Activated naive CD8-positive, alpha-beta T cell treated with anti-CD3 and anti-CD28 coated beads, Interleukin-2, amount 50 U/mL, for 16 hours (primary cell): ENCODE data around the gene UXS1.
A peak's percentile ranks its signal among the peaks of the same experiment; 100 is the strongest.
"Not testable (repeated sequence)": the region's sequence is repeated elsewhere in the genome, so short reads cannot be mapped to it uniquely, and the experiment has no call there.

ENCODE experiments used
- DNase-seq: peaks from one replicate; pipeline ENCODE4 v3.0.0-alpha.2; 2020; ENCODE audit warnings: low read depth, low spot score

Gene UXS1

DNA sequence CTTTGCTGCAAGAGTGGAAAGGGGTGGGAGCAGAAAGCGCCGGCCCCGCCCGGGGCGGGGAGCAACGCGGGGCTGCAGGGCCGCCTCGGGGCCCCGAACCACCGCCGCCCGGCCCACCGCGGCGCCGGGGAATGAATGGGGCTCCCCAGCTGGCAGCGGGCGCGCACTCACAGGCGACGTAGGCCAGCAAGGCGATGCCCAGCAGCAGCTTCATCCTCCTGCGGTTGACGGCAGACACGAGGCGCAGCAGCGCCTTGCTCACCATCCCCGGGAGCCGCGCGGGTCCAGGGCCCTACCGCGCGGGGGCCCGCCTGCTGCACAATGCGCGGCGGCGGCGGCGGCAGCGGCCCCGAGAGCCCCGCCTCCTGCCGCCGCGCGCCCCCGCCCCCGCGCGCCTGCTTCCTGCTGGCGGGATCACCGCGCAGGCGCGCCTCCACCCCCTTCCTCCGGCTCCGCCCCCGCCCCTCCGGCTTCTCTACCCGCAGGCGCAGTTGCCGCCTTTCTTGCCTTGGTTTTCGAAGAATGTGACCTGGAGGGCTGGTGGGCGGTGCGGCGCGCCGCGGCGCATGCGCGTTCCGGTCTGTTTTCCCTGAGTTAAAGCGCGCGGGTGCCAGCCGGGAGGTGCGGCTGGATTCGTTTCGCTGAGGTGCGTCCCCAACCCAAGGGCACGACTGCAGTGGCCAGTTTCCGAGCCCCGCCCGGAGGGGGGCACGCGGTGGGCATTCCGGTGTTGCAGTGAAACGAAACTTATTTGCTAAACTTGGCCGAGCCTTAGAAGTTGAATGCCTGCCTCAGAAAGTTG is at the start of gene UXS1:
TSS of gene UXS1 (minus strand) at position 325 of the 802 bp plus-strand sequence. CDS start at position 265, 60 bp downstream.
- peak; percentile 95 for DNase-seq

DNA sequence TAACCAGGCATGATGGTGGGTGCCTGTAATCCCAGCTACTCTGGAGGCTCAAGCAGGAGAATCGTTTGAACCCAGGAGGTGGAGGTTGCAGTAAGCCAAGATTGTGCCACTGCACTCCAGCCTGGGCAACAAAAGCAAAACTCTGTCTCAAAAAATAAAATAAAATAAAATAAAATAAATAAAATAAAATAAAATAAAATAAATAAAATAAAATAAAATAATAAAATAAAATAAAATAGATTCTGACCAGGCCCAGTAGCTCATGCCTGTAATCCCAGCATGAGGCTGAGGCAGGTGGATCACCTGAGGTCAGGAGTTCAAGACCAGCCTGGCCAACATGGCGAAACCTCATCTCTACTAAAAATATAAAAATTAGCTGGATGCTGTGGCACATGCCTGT is 45.4 kb upstream of the UXS1 start:
- not testable (repeated sequence) for DNase-seq

DNA sequence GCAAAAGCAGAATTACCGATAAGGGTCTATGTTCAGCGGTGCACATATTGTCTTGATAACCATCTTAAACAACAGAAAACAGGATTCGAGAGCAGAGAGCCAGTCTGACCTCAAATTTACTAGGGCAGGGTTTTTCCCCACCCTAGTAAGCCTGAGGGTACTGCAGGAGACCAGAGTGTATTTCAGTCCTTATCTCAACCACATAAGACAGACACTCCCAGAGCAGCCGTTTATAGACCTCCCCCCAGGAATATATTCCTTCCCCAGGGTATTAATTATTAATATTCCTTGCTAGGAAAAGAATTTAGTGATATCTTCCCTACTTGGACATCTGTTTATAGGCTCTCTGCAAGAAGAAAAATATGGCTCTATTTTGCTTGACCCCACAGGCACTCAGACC is 41.3 kb upstream of the UXS1 start:
- not testable (repeated sequence) for DNase-seq

DNA sequence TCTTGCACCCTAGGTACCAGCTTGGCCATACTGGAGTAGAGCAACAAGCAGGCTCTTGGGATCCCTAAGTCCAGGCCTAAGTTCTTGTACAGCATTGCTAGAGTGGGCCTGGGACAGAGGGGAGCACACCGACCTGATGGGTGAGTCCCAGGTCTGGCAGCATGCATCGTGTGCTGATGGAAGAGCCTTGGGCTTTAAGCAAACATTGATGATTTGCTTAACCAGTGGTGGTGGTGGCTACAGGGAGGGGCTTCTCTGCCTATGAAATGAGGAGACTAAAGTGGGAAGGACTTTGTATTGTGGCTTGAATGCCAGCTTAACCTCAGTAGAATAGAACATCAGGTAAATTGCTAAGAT is 39.2 kb upstream of the UXS1 start:
- DNase-seq, result no peak

DNA sequence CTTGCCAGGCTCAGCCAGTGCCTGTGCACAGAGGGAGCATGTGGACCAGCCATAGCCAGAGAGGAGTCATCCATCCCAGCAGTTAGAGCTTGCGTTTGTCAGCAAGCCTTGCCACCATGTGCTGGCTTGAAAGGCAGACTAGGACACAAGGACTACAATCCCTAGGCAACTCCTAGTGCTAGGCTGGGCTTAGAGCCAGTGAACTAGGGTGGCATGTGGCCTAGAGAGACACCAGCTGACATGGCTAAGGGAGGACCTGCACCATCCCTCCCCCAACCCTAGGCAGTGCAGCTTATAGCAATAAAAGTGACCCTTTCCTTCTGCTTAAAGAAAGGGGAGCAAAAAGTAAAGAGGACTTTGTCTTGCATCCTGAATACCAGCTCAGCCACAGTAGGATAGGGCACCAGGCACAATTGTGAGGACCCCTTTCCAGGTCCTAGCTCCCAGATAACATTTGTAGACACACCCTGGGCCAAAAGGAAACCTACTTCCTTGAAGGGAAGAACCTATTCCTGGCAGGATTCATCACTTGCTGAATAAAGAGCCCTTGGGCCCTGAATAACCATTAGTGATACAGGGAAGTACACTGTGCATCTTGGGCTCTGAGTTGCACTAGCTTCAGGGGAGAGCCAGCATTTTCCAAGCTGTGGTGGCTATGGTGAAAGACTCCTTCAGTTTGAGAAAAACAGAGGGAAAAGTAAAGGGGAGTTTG is 38.7 kb upstream of the UXS1 start:
- DNase-seq, result no peak

DNA sequence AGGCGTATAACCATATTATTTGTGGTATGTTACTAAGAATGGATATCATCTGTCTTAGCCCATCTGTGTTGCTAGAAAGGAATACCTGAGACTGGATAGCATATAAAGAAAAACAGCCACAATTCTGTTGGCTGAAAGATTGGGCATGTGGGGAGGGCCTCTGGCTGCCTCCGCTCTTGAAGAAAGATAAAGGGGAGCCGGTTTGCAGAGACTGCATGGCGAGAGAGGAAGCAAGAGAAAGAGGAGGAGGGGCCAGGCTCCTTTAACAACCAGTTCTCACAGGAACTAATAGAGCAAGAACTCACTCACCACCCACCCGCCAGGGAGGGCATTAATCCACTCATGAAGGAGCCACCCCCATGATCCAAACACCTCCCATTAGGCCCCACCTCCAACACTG is 29.2 kb upstream of the UXS1 start:
- no peak for DNase-seq

DNA sequence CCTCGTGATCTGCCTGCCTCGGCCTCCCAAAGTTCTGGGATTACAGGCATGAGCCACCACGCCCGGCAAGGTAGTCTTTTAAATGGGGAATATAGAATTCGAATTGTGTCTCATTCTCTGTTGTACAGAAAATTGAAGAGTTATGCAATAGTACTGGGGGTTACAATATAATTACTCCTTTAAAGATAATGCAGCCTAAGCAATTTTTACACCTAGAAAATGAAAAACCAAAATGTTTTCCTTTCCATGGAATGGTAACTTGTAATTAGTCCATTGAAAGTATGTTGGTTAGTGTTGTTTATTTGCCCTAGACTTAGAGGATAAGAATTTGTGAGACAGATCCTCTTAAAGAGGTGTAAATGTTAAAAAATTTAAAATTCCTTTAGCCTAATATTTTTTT is 28.0 kb upstream of the UXS1 start:
- DNase-seq, result not testable (repeated sequence)

DNA sequence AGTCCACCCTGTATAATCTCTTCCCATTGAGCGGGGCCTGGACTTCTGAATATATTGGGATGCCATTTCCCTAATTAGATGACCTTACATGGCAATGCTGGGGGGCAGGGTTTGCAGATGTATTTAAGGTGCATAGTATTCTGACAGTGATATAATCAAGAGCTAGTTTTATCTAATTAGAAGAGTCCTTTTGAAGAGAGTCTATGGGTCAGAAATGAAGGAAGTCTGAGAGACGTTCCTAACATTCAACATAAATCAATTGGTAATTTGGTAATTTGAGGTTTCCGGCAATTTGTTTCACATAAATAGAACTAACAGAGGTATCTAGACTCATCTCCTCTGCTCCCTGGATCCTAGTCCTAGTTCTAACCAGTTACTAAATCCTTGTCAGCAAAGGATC is 25.7 kb upstream of the UXS1 start:
- no peak for DNase-seq

DNA sequence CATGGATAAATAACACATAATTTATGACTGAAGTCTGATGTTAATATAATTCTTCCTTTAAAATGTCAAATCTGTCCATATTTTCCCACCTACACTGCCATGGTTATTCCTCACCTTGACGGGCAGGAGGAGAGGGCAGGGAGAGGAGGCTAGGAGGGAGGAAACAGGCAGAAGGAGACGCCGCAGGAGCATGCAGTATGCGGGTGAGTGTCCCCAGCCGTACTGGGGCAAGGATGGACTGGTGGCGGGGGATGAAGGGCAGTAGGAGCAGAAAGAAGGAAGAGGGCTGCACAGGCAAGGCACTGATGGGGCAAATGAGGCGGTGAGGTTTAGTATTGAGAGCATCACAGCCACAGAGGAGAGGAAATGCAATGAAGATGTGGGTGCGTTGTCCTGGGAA is 25.1 kb upstream of the UXS1 start:
- not testable (repeated sequence) for DNase-seq

DNA sequence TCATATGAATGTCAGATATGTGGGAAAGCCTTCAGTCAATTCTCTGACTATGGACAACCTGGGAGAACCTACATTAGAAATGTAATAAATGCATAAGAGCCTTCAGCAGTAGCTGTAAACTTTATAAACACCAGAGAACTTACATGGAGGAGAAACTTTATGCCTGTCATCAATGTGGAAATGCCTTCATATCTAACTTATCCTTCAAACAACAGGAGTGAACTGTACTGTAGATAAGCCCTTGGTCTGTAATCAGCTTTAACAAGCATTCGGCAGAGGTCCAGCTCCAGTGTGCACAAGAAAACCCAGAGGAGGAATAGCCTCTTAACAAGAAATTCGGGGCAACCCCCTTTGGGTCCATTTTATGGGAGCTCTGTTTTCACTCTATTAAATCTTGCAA is 14.8 kb upstream of the UXS1 start:
- DNase-seq, result no peak

DNA sequence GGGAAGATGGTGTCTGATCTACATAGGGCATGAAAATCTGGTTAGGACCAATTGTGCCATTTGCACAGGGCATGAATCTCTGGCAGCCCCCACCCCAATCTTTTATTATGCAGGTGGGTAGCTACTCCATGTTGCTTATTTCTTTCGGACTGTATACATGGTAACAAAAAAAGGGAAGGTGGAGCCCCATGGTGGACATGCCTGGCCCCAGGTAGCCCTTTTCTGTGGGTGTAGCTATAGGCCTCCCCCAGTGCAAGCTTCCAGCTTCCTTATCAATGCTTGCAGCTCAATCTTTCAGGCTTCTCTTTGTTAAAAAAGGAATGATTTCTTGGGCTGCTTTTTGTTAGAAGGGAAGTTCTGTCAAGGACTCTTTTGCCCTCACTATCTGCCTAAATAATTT is 14.3 kb upstream of the UXS1 start:
- DNase-seq, result no peak

DNA sequence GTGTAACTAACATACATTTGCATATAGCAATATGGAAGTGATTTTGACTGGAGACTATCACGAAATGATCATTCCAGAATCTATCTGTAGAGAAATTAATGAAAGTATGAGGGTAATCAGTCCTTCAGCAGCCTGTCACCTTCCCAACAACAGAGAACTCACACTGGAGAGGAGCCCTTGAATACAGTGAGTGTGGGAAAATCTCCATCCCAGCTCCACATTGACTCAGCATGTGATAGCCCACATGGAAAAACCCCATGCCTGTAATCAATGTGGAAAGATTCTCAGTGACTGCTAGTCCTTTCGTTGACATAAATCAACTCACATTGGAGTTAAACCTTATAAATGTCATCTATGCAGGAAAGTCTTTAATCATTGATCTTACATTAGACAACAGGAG is 13.1 kb upstream of the UXS1 start:
- no peak for DNase-seq

DNA sequence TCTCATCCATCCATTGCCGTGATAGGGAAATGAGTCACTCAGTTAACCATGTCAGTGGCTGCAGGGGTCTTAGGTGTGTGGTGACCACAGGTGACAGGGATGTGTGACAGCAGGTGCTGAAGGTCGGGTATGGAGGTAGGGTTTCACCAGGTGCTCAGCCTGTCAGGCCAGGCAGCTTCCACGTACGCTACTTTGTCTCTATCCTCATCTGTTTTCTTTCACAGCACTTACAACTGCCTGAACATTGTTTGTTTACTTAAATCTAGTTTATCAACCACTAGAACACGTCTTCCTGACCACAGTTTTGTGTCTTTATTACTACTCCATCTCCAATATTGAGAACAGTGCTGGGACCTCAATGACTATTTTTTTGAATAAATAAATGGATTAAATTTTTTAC is 11.4 kb upstream of the UXS1 start:
- DNase-seq, result no peak

DNA sequence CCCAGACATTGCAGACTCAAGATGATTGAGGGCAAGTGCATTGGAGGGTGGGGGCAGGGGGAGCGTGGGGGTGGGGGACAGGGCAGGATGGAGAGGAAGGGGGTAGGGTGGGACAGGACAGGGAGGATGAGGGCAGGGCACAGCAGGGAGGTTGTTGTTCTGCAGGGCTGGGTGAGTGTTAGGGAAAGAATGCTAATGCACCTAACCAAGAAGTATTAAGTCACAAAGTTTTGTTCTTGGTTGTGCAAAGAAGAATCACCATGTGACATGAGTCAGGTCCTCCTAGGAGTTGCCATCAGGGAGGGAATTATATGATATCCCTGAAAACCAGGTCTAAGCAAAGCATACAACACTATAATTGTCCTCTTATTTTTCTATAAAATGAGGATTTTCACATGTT is 10.4 kb upstream of the UXS1 start:
- not testable (repeated sequence) for DNase-seq

DNA sequence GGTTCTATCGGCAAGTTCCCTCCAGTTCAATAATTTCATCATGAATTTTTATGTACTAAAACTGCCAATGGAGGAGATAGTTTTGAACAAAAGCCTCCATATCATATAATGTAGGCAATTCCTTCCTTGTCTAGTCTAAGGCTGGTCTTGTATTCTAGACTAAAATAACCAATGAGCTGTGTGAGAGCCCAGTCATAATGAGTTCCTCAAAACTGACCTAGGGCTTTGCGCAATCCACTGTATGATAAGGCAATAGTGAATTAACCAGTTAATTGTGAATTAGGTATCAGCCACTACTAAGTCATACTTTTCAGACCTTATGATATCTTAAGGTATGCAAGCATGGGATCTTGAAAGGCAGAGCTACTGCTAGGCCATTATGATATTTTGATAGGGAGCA is 7.6 kb upstream of the UXS1 start:
- DNase-seq, result no peak

DNA sequence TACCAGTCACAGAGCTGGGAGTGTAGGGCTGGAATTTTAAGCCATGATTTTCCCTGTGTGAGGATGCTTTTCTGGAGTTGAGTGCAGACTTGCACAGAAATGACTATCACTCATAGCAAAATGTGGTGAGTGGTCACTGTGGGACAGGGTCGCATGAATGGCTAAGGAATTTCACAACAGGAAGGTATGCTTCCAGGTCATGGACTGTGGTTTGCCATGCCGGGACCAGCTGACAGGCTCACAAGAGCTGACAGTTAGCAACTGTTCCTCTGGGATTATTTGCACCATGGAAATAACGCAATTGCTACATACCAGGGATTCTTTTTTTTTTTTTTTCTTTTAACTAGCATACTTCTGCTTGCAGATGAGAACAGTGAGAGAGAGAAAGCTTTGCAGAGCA is 3.8 kb upstream of the UXS1 start:
- DNase-seq, result no peak

DNA sequence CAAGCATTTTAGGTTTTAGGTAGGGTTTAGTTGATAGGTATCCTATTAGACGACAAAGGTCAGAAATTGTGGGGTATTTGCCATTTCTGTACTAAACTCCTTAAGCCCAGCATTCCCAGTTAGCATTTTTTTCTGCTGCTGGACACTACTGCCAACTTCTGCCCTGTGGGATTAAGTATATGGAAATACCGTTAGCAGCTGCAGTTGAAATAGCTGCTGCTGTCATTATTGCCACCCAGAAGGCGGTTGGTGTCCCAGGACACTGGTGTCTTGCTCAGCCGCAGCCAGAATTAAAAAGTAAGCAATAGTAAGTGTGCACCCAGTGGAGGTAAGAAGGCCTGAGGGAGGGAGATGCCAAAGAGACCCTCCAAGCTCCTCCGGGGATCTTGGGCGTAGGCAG is 1.9 kb upstream of the UXS1 start:
- no peak for DNase-seq

DNA sequence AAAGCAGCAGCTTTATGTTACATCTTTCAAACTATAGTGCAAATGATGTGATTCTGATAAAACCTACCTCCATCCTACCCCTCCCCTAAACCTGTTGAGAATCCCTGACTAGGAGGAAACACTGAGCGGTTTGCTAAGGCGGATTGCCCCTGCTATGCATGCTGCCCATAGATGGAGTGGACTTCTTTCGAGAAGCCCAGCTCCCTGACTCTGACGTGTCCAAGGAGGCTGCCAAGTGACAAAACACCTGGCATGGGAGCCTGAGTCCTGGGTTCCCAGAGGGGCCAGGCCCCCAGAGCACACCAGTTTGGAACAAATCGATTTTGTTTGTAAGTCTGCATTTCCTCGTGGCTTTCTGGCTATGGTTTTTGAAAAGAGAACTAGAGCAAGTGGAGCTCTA is 1.4 kb upstream of the UXS1 start:
- no peak for DNase-seq

DNA sequence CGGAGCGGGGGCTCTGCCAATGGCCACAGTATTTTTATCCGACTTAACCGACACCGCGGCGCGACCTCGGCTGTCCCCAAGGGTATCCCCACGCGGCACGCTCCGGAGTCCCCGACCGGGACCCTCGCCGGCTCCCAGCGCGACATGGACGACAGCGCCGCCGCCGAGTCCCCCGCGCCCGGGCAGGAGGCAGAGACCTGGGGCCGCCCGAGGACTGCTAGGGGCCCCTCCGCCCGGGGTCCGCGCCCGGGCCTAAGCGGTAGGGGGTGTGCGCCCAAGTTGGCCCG is 468 bp downstream of the UXS1 start:
- no peak for DNase-seq

DNA sequence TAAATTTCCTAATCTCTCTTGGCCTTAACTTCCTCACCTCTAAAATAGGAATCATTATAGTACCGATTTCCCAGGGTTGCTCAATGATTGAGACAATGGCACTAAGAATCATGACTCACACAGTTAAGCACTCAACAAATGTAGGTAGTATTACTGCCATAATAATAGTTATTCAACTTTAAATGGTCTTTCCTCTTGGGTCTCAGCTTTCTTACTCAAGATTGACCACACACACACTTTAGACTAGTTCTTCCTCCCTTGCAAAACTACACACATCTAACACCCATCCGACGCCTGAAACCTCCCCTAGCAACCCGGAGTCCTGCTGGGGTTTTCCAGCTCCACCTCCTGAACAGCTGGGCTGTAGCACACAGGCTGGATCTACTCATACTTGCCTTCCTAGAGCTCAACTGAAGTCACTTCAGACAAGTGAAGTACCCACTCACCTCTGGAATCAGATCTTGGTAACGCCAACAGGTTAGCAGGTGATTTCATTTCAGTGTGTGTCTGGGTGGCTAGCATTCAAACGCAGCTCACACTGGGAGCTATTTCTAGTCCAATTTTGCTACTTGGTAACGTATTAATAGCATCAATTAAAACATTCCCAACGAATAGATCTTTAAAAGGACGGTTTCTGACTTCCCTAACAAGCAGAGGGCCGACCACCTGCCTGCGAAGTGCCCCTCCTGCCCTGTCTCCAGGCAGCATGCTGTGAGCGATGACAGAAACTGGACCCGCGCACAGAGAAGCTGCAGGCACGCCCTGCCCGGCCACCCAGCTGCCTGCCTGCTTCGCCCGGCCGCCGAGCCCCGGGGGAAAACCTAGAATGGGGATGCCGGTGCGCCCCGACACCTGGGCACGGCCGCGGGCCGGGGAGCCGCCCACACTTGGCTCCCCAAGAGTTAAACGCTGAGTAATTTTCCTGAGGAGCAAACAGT is 1.1 kb downstream of the UXS1 start:
- DNase-seq, result no peak

DNA sequence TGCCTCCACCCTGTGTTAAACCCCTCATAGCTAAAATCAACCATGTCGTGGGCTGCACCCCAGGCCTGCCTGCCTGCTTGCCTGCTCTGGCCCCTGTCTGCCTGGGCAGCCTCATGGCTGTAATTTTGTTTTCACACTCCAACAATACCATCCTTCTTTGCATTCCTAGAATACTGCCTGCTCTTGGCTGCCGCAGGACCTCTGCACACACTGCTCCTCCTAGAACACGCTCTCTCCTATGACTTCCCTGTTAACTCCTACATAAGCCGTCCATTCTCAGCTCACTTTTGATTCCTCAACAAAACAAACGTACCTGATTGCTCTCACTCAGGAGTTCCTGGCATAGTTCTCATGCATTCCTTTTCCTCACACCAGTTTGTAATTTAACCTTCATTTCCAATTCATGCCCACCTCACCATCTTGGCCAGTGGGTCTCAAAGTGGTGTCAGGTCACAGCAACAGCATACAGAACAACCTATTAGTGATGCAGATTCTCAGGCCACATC is 2.5 kb downstream of the UXS1 start:
- DNase-seq, result no peak

DNA sequence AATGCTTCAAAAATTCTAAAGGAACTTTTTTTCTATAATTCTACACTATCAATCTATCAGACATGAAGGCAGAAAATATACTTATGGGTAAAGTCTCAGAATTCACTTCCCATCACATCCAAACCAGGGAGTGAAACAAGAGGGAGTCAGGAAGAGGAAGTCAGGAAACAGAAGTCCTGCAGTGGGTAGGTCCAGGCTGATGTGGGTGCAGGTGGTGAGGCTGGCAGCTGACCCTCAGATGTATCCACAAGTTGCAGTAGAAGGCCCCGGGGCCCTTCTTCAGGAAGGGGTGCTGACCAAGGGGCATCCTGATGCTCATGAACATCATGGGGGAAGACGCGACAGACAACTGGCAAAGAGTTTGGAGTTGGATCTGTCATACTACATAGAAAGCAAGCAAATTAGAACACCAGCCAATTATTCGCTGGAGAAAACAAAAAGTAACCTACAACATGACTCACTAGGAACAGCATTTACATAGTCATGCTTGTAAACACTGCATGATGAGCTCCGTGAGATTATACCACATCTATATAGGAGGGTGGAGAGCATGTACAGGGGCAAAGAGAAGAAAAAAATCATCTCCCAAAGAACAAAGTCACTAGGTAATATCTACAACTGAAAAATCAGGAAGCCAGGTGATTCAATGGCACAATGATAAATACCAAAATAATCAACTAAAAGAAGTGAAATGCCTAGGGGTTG is 4.2 kb downstream of the UXS1 start:
- no peak for DNase-seq
